LNCaP clone FGC (cell line): ENCODE data around the gene PEDS1.

Experiments
- DNase-seq: peaks from one replicate; pipeline ENCODE4 v3.0.0-alpha.2; 2011; ENCODE audit warnings: low read depth
- H3K4me3 ChIP-seq: 2 replicates; pipeline ENCODE4 v1.5.1; 2011; ENCODE audit warnings: mild to moderate bottlenecking, low read depth, low read length, control low read depth
- CTCF ChIP-seq: IDR thresholded peaks from 2 replicates; pipeline ENCODE4 v1.5.1; 2012; ENCODE audit warnings: mild to moderate bottlenecking; ENCODE audit not compliant: control insufficient read depth, insufficient read depth; ENCODE audit errors: extremely low read depth

Gene PEDS1

GRCh38 chr20:50152394-50153152, 950 bp downstream of the PEDS1 start:
- H3K4me3 ChIP-seq: peak overlapping the region; percentile 95
- no peak for DNase-seq
- TF ChIP-seq CTCF: peak; percentile 22; the same call in 1 of the 2 replicates

GRCh38 chr20:50151034-50151743, 2.3 kb downstream of the PEDS1 start:
- TF ChIP-seq CTCF: no peak
- DNase-seq: peak; percentile 74
- H3K4me3 ChIP-seq: peak overlapping the region; percentile 37

DNA sequence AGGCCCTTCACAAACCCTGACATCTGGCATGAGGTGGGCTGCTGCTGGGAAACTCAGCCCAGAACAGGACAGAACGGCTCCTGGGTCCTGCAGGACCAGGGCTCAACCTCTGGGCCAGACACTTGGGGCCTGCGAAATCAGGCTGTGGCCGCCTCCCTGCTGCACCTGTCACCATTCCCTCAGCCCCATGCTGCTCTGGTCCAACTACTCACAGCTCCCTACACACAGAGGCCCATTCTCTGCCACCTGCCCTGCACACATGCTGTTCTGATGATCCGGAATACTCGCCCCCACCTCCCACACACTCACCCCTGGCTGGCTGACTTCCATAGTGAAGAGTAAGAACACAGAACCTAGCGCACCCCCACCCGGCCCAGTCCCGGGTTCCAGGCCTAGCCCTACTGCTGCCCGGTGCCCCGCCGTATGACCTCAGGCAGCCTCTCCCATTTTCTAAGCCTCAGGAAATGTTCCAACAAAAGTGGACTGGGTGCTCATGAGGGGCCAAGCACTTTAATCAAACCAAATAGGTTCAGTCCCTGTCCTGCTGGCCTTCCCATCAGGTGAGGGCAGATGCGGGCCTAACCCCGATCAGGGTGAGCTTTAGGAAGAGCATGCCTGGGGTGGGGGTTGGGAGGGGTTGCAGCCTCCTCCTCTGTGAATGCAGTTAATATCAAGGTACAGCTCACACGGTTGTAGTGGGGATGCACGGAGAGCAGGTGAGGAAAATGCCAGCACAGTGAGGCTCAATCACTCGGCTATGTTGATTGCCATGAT, 3.9 kb downstream of the PEDS1 start:
- H3K4me3 ChIP-seq: no peak overlapping the region
- TF ChIP-seq CTCF: no peak

DNA sequence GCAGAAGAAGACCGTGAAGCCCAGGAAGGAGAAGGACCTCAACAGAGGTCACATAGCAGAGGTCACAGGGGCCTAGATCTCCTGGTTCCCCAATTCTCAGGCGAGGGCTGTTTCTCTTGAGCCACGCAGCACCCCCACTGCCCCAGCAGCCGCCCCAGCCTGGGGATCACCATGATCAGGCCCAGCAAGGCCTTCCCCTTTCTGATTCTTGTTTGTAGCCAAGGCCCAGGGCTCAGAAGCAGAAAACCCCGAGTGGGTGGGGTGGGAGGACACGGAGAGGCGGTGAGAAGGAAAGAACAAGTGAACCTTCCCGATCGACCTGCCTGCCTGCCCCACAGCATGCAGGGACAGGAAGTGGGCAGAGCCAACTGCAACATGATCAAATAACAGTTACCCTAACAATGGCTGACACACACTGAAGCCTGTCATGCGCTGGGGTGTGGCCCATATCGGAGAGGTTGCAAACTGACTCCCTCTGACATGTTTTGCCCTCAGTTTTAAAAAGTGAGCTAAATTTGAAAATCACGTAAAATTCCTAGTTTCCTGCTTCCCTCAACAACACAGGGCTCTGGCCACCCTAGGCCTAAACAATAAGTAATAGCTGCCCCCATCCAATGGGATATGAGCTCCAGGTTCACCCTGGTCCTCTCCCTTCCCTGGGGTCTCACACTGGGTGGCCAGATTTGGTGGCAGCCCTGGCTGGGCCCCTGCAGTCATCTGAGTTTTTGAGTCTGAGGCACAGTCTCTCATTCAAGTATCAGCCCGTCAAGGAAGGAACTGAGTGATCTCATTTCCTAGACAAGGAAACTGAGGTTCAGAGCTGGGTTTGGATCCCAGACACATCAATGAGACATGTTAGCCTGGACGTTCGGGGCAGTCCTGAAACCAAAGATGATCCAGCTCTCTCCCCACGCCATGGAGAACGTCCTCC, 6.5 kb downstream of the PEDS1 start:
- no peak for DNase-seq
- TF ChIP-seq CTCF: no peak

More for the DNA sequence above, 3.9 kb downstream of the PEDS1 start:
- DNase-seq: no peak

DNA sequence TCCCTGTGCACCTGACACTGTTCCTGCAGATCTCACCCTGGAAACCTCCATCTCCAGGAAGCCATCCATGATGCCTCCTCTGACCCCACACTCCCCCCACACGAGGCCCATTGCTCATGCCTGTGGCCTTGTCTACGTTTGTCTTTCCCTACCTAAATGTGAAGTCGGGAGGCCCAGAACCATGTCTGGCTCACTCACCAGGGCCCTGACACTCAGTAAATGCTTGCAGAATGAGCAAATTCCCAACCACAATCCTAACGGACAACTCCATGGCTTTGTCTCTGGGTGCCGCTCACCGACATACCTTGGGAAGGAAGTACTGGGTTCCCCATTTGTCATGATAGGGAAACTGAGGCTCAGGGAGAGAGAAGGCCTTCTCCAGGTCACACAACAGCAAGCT, 7.3 kb downstream of the PEDS1 start:
- TF ChIP-seq CTCF: no peak
- H3K4me3 ChIP-seq: no peak overlapping the region
- no peak for DNase-seq

More for the DNA sequence above, 6.5 kb downstream of the PEDS1 start:
- H3K4me3 ChIP-seq: no peak overlapping the region

GRCh38 chr20:50145566-50145965, 8.0 kb downstream of the PEDS1 start:
- DNase-seq: no peak
- H3K4me3 ChIP-seq: no peak overlapping the region
- no peak for TF ChIP-seq CTCF
